ENCODE data around the gene SDHAF3.
"Not testable (repeated sequence)": the region's sequence is repeated elsewhere in the genome, so short reads cannot be mapped to it uniquely, and the experiment has no call there.

SDHAF3 gene

DNA sequence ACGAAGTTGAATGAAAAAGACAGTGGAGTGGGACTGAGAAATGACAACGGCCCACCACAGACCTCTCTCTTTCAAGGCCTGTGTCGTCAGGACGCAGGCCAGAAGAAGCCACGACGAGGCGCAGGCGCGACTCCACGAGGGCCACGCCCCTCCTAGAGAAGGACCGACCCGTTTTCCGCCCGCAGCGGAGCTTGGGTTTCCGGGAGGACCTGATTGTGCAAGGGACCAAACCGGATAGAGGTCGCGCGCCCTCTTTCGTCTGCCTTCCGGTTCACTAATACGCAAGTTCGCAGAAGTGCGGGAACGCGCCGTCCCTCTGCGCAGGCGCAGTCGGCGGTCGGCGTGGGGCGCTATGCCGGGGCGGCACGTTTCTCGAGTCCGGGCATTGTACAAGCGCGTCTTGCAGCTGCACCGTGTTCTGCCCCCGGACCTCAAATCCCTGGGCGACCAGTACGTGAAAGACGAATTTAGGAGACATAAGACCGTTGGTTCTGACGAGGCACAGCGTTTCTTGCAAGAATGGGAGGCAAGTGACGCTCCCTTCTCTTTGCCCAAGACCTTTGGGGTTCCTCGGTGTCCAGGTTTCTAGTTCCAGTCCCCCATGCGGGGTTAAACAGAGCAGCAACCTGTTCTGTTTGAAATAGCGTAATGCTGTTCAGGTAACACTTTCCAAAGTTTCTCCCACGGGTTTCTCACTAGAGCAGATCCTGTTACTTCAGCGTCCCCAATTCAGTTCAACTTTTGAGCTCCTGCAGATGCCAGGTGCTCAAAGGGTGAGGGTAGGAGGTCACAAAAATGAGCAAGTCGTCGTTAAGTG, at the start of gene SDHAF3:
Gene SDHAF3, plus strand, starts transcription at position 327 of the 817 bp plus-strand sequence. Its CDS starts 26 bp downstream, at position 353.
- DNase-seq, result peak; percentile 97 to 98

DNA sequence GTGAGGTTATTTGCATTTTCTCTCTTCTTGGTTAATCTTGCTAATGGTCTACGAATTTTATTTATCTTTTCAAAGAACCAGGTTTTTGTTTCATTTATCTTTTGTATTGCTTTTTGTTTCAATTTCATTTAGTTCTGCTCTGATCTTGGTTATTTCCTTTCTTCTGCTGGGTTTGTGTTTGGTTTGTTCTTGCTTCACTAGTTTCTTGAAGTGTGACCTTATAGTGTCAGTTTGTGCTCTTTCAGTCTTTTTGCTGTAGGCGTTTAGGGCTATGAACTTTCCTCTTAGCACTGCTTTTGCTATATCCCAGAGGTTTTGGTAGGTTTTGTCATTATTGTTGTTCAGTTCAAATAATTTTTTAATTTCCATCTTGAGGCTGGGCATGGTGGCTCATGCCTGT, 45.5 kb upstream of the SDHAF3 start:
- DNase-seq, result not testable (repeated sequence)

- no peak for DNase-seq
Measured at GRCh38 chr7:97075928-97076327, 41.6 kb upstream of the SDHAF3 start.

DNA sequence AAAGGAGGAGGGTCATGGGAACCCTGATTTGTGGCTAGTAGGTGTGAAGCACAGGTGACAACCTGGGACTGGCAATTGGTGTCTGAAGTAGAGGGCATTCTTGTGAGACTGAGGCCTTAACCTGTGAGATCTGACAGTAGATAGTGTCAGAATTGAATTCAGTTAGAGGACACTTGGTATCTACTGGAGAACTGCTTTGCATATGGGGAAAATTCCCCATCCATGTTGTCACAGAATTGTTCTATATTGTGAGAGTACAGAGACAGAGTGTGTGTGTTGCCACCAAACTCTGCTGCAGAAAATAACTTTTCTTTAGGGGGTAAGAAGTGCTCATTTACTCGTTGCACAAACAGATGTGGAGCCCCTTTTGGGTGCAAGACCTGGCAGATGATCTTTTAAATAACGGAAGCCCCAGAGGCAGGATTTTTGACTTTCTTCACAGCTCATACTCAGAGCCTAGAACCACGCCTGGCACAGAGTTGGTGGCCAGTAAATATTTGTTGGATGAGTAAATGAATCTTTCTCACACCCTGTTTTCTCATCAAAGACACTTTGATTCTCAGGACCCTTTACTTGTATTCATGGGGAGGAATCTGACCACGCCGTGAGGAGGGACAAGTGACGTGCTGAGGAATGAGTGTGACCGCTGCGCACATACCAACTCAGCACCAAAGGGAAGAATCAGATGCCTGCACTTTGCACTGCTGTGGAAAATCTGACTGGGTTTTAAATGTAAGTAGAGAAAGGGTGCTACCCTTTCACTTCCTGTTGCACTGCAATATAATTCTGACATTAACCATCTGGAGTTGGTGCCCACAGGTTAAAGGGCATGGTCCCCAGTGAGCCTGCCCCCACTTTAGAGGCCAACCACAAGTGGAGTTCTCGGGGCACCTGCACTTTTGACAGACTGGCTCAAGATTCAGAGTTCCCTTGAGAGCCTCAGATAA, 39.2 kb upstream of the SDHAF3 start:
- no peak for DNase-seq

DNA sequence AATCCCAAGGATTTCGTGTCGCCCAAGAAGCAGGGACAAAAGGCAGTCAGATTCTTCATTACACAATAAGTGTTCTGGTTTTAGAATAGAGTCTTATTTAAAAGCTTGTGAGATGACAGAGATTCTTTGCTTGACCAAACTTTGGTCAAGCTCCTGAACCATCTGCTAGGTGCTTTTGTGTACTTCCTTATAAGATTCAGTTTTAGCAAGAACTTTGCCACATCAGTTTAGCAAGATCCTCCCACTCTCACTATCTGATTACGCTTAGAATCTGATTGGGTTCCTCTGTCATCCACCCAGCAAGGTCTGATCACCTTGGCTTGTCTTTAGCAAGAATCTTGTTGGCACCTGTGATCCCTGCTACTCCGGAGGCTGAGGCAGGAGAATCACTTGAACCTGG, 38.2 kb upstream of the SDHAF3 start:
- no peak for DNase-seq

DNA sequence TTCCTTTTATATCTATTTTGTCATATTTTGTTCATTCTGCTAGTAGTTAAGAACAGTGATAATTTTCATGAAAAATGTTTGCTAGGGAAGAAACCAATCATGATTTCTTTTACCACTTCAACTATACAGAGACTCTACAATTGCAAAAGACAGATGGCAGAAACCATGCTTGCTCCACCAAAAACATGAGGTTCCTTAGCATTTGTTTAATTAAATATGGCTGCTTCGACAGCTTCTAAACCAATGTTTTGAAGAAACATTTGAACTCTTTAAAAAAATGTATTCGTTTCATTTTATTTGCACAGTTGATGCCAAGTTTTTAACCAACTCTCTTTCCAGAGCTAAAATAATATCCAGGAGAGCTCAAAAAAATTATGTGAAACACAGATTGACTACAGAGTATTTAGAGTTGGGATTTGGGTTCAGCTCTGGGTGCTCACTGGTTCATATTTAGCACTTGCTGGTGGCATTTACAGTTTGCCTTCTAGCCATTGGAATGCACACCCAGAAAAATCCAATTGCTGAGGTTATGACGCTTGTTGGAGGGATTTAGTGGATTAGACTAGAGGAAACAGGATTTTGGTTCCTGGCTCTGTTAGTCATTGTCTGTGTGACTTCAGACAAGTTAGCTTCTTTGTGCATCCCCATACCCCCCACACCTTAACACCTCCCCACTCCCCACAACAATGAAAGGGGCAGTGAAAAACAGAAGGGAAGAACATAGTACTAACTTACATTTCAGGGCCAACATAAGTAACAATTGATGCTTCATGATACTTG, 35.8 kb upstream of the SDHAF3 start:
- DNase-seq, result no peak

DNA sequence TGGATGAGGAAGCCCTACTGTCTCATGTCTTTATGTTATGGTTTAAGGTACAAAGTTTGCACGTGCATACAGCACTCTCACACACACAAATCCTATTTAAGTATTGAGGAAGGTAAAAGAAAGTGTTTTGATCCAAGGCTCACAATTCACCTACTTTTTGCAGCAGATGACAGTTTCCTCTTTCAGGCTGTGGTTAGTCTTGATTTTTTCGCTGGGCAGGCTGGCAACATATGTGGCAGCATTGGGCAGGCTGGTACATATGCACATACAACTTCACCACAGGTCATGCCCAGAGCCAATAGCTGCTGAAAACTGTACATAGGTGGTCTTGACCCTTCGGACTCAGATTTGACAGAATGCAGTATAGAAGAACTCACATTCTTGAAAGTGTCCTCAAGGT, 29.1 kb upstream of the SDHAF3 start:
- no peak for DNase-seq

DNA sequence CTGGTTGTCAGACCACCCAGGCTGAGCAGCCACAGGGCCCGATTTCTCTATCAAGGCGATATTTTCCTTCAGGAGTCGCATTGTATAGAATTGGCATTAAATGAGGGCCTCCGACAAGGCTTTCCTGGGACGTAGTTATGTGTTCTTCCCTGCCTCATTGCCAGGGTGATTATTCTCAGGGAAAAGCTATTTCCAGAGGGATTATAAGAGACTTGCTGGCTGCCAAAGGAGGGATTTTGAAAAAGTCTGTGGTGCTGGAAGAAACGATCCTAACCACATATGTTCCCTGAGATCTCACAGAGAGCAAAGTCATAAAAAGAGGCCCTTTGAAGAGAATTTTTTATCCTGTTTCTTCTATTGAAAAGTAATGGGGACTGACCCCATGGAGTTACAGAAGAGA, 27.7 kb upstream of the SDHAF3 start:
- no peak for DNase-seq

DNA sequence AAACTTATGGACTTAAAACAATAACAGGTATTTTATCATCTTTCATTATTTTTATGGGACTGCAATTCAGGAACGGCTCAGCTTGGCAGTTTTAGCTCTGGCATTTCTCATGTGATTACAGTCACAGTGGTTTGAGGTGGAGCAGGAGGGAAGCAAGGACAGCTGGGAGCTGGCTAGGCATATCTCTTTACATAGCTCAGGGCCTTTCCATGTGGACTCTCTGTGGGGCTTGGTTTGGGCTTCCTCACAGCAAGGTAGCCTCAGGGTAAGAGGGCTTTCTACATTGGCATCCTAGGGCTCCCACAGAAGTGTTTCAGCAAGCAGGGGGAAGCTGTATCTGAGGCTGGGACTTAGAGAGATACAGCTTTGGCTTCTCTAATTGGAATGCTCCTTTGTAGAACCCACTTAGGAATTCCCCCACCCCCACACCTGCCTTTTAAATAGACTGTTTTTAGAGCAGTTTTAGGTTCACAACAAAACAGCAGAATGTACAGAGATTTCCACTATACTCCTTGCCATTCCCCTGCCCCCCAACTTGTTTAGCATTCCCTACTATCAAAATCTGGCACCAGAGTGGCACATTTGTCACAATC, 26.6 kb upstream of the SDHAF3 start:
- DNase-seq, result no peak

- no peak for DNase-seq
Measured at GRCh38 chr7:97094284-97094930, 23.1 kb upstream of the SDHAF3 start.

- DNase-seq, result no peak
Measured at GRCh38 chr7:97096037-97096436, 21.5 kb upstream of the SDHAF3 start.

DNA sequence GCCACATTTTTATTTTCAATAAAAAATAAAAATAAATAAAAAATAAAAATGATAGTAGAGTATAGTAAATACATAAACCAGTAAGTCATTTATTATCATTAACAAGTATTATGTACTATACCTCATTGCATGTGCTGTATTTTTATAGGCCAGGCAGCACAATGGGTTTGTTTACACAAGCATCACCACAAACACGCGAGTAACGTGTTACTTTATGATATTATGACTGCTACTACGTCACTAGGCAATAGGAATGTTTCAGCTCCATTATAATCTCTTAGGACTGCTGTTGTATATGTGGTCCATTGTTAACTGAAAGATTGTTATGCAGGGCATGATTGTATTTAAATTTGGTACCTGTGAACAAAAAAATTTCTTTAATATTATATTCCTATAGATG, 20.8 kb upstream of the SDHAF3 start:
- no peak for DNase-seq

DNA sequence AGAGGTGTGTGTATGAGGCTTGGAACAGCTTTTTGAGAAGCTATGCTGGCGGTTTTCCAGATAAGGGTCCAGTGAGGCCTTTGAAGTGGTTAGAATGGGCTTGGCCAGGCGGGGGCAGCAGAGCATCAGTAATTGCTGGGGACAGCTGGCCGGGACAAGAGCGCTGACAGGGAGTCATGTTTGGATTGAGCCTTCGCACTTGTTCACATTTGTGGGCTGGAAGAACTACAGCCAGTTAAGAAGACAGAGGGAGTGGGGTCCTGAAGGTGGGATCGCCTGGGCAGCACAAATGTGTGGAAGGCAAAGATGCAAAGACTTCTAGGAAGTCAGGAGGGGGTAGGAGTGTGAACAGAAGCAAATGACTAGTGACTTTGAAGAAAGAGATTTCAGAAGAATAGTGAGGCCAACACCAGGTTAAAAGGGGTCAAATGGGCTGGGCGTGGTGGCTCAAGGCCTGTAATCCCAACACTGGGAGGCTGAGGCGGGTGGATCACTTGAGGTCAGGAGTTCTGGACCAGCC, 12.7 kb upstream of the SDHAF3 start:
- peak; percentile 50 to 57 for DNase-seq

- DNase-seq, result no peak
Measured at GRCh38 chr7:97107192-97107800, 10.2 kb upstream of the SDHAF3 start.

DNA sequence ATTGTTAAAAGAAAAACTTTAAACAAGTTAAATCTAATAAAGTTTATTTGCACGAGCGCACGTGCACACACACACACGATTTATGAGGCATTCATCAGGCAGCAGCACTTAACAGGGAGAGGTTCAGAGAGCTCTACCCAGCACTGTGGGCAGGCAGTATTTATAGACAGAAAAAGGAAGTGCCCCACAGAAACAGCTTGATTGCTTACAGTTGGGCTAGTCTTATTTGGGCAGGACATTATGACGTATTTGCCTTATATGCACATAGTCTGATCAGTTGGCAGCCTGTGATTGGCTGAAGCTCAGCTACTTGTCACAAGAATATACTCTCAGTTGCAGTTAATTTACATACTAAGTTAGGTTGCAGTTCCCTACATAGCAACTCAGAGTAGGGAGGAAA, 1.2 kb upstream of the SDHAF3 start:
- DNase-seq, result no peak

- DNase-seq, result no peak
Measured at GRCh38 chr7:97117035-97117371, 495 bp upstream of the SDHAF3 start.

DNA sequence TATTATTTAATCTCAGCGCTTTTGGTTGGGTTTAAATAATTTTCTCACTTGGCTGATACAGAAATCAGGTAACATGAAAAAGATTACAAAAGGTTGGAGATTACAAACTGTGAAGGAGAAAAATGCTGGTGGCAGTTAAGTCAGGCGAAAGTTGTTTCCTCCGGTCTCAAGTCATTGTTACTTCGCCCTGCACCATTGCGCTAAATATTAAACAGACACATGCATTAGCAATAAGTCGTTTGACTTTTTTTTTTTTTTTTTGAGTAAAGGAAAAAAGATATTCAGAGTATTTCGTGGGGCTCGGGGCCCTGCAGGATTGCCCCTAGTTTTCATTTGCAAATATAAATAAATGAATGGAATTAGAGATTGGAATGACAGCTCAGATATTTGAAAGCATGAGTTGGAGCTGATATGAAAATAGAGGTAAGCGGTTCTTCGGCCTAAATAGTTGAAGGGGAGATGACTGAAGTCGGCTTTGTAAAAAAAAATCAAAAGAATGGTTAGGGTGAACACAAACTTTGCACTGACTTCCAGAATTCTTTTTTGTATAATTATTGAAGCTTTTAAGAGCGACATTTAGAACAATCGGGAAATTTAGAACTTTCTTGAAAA, 914 bp downstream of the SDHAF3 start:
- DNase-seq, result no peak

DNA sequence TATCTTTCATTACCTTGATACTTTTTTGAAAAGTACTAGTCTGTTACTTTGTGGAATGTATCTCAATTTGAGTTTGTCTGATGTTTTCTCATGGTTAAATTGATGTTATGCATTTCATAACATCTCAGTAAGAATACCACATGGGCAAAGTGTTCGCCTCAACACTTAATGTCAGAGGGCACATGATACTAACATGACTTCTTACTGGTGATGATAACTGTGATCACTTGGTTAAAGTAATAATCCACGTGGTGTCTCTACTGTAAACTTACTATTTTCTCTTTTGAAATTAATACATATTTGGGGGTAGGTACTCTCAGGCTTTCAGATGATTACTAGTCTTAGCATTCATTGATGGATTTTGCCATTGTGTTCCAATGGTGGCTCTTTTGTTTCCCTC, 2.2 kb downstream of the SDHAF3 start:
- DNase-seq, result no peak

GRCh38 chr7:97120713-97121457, 3.4 kb downstream of the SDHAF3 start:
- DNase-seq, result no peak

DNA sequence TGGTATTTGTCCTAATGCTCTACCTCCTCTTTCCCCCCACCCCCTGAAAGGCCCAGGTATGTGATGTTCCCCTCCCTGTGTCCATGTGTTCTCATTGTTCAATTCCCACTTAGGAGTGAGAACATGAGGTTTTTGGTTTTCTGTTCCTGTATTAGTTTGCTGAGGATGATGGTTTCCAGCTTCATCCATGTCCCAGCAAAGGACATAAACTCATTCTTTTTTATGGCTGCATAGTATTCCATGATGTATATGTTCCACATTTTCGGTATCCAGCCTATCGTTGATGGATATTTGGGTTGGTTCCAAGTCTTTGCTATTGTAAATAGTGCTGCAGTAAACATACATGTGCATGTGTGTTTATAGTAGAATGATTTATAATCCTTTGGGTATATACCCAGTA, 5.6 kb downstream of the SDHAF3 start:
- not testable (repeated sequence) for DNase-seq

Measured in activated CD4-positive, alpha-beta T cell treated with anti-CD3 and anti-CD28 coated beads for 4 hours (primary cell).